Activated T-helper 1 cell treated with anti-CD3 and anti-CD28 coated beads, Interleukin-12 subunit alpha, Interleukin-12 subunit beta, Interleukin-2, Interleukin-4 antibody, amounts not matched to agents 30 ng/mL and 10 ng/mL and 1 ng/mL, durations not matched to agents 14 hours and 24 hours and 36 hours (primary cell): Measurements from ENCODE around the gene FAAH. TPM values are rescaled to one million over a fixed set of nuclear protein-coding genes. Genes with fewer than 3 reads are reported as not detected.

Experiments
- DNase-seq: peaks from one replicate; pipeline ENCODE4 v3.0.0; 2021; ENCODE audit warnings: low spot score
- H3K27ac Mint-ChIP-seq: one replicate; pipeline ENCODE4 v1.8.0; 2021; ENCODE audit warnings: mild to moderate bottlenecking, mixed read lengths
- H3K27me3 Mint-ChIP-seq: one replicate; pipeline ENCODE4 v1.8.0; 2022; ENCODE audit warnings: mild to moderate bottlenecking, moderate library complexity, mixed read lengths; ENCODE audit not compliant: insufficient read depth
- H3K36me3 Mint-ChIP-seq: one replicate; pipeline ENCODE4 v1.8.0; 2021; ENCODE audit warnings: low read depth, mixed read lengths
- H3K4me1 Mint-ChIP-seq: one replicate; pipeline ENCODE4 v1.8.0; 2021; ENCODE audit warnings: low read depth, mixed read lengths
- H3K4me3 Mint-ChIP-seq: one replicate; pipeline ENCODE4 v1.8.0; 2021; ENCODE audit warnings: mild to moderate bottlenecking, moderate library complexity, mixed read lengths
- H3K9me3 Mint-ChIP-seq: one replicate; pipeline ENCODE4 v1.8.0; 2021; ENCODE audit warnings: mixed read lengths
- intact Hi-C: fragments of 100-400 bp; cut with micrococcal nuclease; formaldehyde crosslinking; loops from one replicate; pipeline ENCODE4 v1.15.1; 2024
- total RNA-seq: library from RNA; stranded (reverse); gene quantifications from 2 replicates; pipeline ENCODE4 v1.2.3, GENCODE V29; 2022

Gene FAAH
- total RNA-seq, 1 donor from 2014 or later: 5.0 TPM

DNA sequence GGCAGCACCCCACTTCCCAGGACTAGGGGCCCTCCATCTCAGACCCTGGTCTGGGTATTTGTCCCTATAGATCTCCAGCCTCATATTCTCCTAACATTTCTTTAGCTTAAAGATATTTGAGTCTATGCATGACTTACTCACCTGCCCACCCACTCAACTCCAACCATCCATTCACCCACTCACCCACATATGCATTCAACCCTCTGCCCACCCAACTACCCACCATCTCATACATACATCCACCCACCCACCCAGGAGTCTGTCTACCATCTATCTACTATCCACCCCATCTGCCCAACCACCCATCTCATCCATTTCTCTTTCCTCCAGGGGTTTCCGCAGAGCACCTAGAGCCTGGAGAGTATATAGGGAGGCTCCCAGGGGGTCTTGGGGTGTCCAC is 42.7 kb downstream of the FAAH start:
- H3K36me3 Mint-ChIP-seq: no peaks in the 10 kb centered on the region
- H3K4me1 Mint-ChIP-seq: no peaks in the 10 kb centered on the region
- H3K9me3 Mint-ChIP-seq: no peaks in the 10 kb centered on the region
- H3K27ac Mint-ChIP-seq: no peak overlapping the region
- intact Hi-C loops: no loop called here
- DNase-seq: no peak
- no peak overlapping the region for H3K4me3 Mint-ChIP-seq
- peaks cover 8% of the 10 kb centered on the region for H3K27me3 Mint-ChIP-seq

DNA sequence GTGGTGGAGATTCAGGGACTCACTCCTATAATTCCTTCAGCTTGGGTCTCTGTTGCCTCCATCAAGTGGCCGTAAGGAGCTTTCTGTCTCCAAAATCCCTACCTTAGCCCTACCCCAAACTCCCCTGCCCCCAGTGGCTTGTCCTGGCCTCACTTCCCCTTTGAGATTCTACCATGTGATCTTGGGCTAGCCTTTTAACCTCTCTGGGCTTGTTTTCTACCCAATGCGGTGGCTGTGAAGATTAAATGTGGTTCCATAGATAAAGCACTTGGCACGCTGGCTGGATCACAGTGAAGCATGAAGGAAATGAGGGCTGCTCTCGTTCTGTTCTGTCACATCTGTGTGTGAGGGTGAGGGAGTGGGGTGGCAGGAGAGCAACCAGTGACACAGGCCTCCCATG is 43.6 kb downstream of the FAAH start:
- DNase-seq: no peak
- Mint-ChIP-seq H3K9me3 (no peaks in the 10 kb centered on the region), H3K4me3 (no peak overlapping the region), H3K4me1 (peaks cover 6% of the 10 kb centered on the region), H3K27ac (no peak overlapping the region), H3K36me3 (no peaks in the 10 kb centered on the region), H3K27me3 (peaks cover 8% of the 10 kb centered on the region)
- intact Hi-C loops: no loop called here

DNA sequence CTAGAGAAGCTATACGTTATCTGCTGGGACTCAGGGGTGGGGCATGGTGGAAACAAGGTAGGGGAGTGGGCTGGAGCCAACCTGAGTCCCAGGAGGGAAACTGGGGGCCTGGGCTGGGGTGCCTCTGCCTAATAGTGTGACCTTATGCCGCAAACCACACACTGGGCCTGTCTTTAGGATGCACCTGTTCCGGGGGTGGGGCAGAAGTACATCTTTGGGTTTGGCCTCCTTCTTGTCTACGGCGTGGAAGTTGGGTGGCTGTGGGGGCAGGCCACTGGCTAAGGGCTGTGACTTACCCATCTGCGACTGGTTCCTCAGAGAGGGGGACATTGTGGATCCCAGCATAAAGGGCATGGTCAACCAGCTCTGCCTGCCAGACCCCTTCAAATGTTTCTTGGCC is 44.2 kb downstream of the FAAH start:
- H3K27ac Mint-ChIP-seq: no peak overlapping the region
- no peak overlapping the region for H3K4me3 Mint-ChIP-seq
- H3K9me3 Mint-ChIP-seq: no peaks in the 10 kb centered on the region
- DNase-seq: no peak
- H3K27me3 Mint-ChIP-seq: peaks cover 10% of the 10 kb centered on the region
- intact Hi-C loops: no loop called here
- peaks cover 9% of the 10 kb centered on the region for H3K4me1 Mint-ChIP-seq
- no peaks in the 10 kb centered on the region for H3K36me3 Mint-ChIP-seq

DNA sequence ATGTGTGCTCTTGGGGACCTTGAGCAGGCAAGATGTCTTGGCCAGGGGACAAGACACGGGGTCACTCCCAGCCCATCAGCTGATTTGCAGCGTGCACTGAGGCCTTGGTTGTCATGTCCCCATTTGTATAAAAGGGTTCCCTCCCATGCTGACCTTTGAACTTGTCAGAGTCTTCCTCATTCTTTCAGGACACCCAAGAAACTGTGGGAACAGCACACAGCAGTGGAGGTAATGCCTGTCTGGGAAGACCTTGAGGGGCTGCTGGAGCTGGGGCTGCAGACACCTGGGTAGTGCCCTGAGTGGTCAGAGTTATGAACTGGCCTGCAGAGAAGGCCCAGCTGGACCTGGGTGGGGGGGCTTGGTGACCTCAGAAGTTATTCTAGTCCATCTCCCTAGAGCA is 46.4 kb downstream of the FAAH start:
- Mint-ChIP-seq H3K4me1 (peaks cover 9% of the 10 kb centered on the region), H3K9me3 (no peaks in the 10 kb centered on the region), H3K27ac (no peak overlapping the region), H3K36me3 (no peaks in the 10 kb centered on the region), H3K4me3 (no peak overlapping the region), H3K27me3 (peaks cover 20% of the 10 kb centered on the region)
- DNase-seq: no peak
- intact Hi-C loops: loop anchor here (5.0 kb wide), 1 partner anchor 33 kb away; no protein-coding TSS in a partner anchor

DNA sequence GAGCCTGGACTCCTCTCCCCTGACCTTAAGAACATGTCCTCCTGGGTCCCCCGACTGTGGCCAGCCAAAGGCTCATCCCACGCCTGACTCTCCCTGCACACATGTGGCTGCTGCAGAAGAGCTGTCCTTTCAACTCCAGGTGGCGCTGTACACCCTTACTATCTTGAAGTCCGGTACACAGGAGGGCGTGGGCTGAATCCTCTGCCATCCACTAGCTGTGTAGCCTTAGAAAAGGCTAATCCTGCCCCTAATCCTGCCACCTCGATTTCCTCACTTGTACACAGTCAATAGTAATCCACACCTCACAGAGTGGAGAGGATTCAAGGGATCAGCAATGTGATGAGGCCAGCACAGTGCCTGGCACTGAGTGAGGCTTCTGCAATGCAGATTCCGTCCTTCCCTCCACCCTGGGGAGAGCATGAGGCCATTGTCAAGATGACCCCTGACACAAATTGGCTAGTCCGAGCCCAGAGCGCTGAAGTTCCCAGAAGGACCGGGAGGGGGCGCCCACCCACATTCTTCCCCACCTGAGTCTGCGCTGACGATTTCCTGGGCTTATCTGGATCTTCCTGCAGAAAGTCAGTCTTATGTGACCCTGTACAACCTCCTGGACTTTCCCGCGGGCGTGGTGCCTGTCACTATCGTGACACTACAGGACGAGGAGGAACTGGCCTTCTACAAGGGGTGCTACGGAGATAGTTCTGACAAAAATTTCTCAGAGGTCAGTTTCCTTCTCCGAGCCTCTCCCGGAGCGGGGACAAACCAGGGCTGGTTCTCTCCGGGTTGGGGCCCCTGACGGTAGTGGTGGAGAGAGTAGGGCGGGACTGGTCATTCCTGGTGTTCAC is 48.4 kb downstream of the FAAH start:
- H3K9me3 Mint-ChIP-seq: no peaks in the 10 kb centered on the region
- intact Hi-C loops: loop anchor here (1.0 to 5.0 kb wide), 4 partner anchors 35 to 276 kb away; partner anchors contain the start of gene EFCAB14
- peak overlapping the region; percentile 81 for H3K4me3 Mint-ChIP-seq
- peaks cover 13% of the 10 kb centered on the region for H3K4me1 Mint-ChIP-seq
- H3K27ac Mint-ChIP-seq: peak overlapping the region; percentile 64
- peaks cover 38% of the 10 kb centered on the region for H3K27me3 Mint-ChIP-seq
- DNase-seq: peak; percentile 56
- H3K36me3 Mint-ChIP-seq: peaks cover 2% of the 10 kb centered on the region

DNA sequence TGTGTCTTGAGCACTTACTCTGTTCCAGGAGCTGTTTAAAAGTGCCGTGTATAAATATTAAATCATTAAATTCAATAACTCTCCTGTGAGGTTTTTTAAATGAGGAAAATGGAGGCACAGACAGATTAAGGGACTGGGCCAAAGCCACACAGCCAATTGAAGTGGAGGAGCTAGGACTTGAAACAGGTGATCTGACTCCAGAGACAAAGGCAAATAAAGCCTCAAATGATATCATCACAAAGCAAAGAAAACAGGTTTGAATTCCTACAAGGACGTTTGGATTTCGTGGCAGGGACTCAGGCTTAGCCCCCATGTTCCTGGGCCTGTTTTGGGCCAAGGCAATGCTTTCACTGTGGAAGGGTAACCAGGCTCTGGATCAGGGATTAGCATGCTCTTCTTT is 50.3 kb downstream of the FAAH start:
- Mint-ChIP-seq H3K27ac (no peak overlapping the region), H3K4me3 (no peak overlapping the region), H3K36me3 (peaks cover 2% of the 10 kb centered on the region), H3K9me3 (no peaks in the 10 kb centered on the region), H3K27me3 (peaks cover 48% of the 10 kb centered on the region), H3K4me1 (peaks cover 13% of the 10 kb centered on the region)
- intact Hi-C loops: loop anchor here (5.0 kb wide), 1 partner anchor 37 kb away; no protein-coding TSS in a partner anchor
- DNase-seq: no peak

DNA sequence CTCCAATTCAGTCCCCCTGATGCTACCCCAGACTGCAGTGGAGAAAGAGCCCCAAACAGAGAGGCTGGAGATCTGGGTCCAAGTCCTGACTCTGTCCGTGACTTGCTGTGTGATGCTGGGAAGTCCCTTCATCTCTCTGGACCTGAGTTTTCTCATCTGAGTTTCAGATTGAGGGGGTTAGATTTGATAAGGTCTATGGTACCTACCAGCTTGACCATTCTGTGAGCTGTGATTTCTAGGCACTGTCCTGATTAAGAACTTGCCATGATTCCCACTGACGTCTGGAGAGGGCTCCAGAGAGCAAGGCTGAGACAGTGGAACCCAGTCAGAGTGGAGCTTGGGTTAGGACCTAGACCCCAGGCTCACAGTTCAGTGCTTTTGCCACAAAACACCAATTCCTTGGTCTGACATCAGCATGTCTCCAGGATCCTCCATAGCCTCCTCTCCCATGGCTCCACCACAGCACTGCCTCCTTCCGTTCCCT is 51.7 kb downstream of the FAAH start:
- H3K36me3 Mint-ChIP-seq: peaks cover 2% of the 10 kb centered on the region

DNA sequence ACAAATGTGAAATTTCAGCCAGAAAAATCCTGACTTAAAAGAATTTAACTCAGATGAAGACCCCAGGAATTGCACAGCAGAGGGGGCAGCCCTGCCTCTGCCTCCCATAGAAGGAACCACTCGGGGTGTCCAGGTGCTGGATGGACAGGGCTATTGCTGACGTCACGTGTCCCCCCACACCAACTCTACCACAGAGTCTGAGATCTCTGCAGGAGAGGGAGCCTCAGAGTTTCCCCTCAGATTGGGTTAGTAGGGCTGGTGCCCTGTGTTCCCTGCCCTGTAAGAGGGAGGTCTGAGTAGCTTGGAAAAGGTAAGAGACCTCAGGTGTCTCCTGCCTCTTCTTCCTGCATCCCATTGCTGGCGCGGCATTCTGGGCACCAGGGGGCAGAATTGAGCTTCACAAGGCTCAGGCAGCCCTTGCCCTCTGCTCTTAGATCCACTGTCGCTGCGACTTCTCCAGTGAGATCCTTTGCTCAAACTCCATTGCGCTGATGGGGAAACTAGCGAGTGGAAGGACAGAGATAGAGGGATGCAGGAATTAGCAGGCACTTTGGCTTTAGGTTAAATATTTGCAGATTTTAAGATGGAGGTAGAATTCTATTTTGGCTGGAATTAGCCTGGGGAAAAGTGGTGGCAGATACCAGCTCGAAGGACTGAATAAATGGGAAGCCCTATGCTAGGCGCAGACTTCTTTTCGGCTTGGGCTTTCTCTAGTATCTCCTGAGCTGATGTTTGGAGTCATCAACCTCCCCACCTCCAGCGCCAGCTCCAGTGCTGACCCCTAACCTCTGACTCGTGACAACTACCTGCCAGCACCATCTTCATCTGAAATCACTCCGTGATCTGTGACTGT is 52.8 kb downstream of the FAAH start:
- Mint-ChIP-seq H3K27ac (peak overlapping the region; percentile 50), H3K9me3 (no peaks in the 10 kb centered on the region), H3K4me3 (no peak overlapping the region), H3K36me3 (peaks cover 2% of the 10 kb centered on the region), H3K27me3 (peaks cover 56% of the 10 kb centered on the region), H3K4me1 (peaks cover 13% of the 10 kb centered on the region)
- peak; percentile 60 for DNase-seq
- intact Hi-C loops: loop anchor here (1.0 kb wide), 2 partner anchors 81 to 278 kb away; no protein-coding TSS in a partner anchor

More for the DNA sequence above, 51.7 kb downstream of the FAAH start:
- H3K9me3 Mint-ChIP-seq: no peaks in the 10 kb centered on the region
- no peak overlapping the region for H3K27ac Mint-ChIP-seq
- intact Hi-C loops: no loop called here
- H3K4me1 Mint-ChIP-seq: peaks cover 13% of the 10 kb centered on the region
- no peak overlapping the region for H3K4me3 Mint-ChIP-seq
- peaks cover 51% of the 10 kb centered on the region for H3K27me3 Mint-ChIP-seq
- no peak for DNase-seq

DNA sequence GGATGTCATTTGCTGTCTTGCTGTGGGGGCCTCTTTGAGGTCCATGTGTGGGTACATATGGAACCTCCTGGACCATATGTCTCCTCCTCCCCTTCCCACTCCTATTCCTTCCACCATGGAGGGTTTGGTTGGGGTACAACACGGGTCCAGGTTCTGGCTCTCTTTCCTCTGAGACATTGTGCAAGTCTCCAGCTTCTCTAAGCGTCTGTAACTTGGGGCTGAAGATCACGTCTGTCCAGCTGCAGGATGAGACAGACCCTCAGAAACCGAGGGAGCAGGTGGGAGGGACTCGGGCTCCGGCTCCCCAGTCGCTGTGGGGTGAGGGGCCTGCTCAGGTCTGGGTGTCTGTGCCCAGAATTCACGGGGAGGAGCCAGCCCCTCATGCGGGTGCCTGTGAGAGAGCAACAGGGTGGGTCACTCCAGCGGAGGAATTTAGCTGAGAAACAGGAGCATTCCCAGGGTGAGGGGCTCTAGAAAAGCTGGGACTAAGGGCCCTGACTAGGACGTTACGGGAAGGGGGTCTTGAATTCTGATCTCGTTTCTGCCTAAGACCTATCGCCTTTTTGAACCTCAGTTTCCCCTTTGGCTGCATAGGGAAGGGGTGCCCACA is 53.5 kb downstream of the FAAH start:
- intact Hi-C loops: loop anchor here (1.0 to 2.0 kb wide), 3 partner anchors 41 to 278 kb away; partner anchors contain the start of gene DMBX1
- no peak for DNase-seq
- H3K36me3 Mint-ChIP-seq: peaks cover 2% of the 10 kb centered on the region
- no peak overlapping the region for H3K27ac Mint-ChIP-seq
- H3K4me3 Mint-ChIP-seq: no peak overlapping the region
- peaks cover 61% of the 10 kb centered on the region for H3K27me3 Mint-ChIP-seq
- H3K4me1 Mint-ChIP-seq: peaks cover 8% of the 10 kb centered on the region
- H3K9me3 Mint-ChIP-seq: no peaks in the 10 kb centered on the region

DNA sequence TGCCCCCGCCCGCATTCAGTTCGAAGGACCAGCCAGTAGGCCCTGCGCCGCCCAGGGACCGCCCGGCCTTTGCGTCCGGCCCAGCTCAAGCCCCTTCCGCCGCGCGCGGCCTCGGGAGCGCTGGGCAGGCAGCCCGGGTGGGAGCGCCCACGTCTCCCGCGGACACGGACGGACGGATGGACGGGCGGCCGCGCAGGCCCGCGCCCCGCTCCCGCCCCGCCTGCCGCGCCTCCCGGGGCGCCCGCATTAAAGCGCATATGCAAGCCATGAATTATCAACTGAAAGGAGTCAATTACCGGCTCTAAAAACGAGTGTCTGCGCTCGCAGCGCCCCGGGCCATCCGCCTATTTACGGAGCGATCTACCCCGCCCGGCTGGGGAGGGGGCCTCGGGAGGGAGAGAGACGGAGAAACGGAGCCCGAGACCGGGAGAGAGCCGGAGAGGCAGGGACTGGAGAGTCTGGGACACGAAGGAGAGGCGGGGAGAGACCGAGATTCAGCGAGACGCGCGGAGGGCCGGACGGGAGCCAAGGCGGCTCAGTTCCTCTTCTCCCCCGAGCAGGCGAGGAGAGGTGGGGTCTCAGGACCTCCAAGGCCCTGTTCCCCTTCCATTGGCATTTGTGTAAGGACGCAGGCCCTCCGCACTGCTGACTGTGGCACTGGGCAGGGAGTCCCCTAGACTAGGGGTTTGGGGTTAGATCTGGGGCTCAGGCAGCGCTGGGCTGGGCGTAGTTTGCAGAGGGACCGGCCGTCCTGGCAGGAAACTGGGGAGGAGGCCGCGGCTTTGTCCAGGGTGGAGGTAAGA is 54.2 kb downstream of the FAAH start:
- peaks cover 5% of the 10 kb centered on the region for H3K4me1 Mint-ChIP-seq
- H3K27ac Mint-ChIP-seq: no peak overlapping the region
- no peak for DNase-seq
- H3K4me3 Mint-ChIP-seq: no peak overlapping the region
- H3K9me3 Mint-ChIP-seq: no peaks in the 10 kb centered on the region
- H3K27me3 Mint-ChIP-seq: peaks cover 65% of the 10 kb centered on the region
- peaks cover 2% of the 10 kb centered on the region for H3K36me3 Mint-ChIP-seq
- intact Hi-C loops: loop anchor here (2.0 kb wide), 1 partner anchor 40 kb away; the partner anchor contains the start of gene DMBX1

DNA sequence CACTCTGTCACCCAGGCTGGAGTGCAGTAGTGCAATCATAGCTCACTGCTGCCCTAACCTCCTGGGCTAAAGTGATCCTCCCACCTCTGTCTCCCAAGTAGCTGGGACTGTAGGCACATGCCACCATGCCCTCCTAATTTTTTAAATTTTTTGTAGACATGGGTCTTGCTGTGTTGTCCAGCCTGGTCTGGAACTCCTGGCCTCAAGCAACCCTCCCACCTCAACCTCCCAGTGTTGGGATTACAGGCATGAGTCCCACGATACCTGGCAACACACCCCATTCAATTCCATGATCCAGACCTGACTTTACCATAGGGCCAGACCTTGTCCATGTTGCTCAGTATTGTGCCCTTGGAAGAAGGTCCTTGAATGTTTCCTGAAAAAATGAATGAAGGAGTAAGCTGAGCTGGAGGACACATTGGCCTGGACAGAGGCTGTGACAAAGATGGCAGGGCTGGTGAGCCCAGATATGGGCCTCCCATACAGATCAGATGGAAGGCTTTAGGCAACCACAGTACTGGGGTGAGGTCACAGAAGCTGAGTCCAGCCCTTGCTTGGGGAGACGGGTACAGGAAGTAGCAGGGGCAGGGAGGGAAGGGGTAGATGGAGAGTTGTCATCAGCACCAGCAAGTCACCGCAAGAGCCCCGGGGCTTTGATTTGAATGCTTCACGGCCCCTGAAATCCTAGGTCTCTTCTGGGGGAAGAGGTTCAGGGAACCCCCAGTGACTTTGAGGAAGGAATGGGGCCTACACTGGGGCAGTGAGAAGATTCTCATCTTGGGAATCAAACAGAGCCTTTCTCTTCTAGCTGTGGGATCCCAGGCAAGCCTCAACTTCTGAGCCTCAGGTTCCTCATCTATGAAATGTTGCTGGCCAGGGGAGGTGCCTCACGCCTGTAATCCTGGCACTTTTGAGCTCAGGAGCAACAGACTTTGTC is 55.4 kb downstream of the FAAH start:
- Mint-ChIP-seq H3K4me1 (peaks cover 5% of the 10 kb centered on the region), H3K4me3 (no peak overlapping the region)
- intact Hi-C loops: loop anchor here (2.0 kb wide), 1 partner anchor 39 kb away; the partner anchor contains the start of gene DMBX1

More for the DNA sequence above, 55.4 kb downstream of the FAAH start:
- DNase-seq: no peak
- H3K9me3 Mint-ChIP-seq: no peaks in the 10 kb centered on the region
- peaks cover 68% of the 10 kb centered on the region for H3K27me3 Mint-ChIP-seq
- H3K36me3 Mint-ChIP-seq: peaks cover 2% of the 10 kb centered on the region
- no peak overlapping the region for H3K27ac Mint-ChIP-seq
